Upper lobe of left lung (tissue), 6 donors: ENCODE measurements around the gene NOM1. TPM values are rescaled to one million over a fixed set of nuclear protein-coding genes. Genes with fewer than 3 reads are reported as not detected.
A peak's percentile ranks its signal among the peaks of the same experiment; 100 is the strongest.

Experiments used
- ATAC-seq, 2 donors: fragments of 200-7000 bp; cut with Tn5 transposase; one replicate each; pipeline ENCODE4 v1.9.1; 2022; ENCODE audit warnings: mild to moderate bottlenecking in 2 of 2, moderate library complexity in 2 of 2; ENCODE audit not compliant: low FRiP score in 2 of 2
- DNase-seq, 2 donors: peaks; one replicate each; pipeline ENCODE4 v3.0.0-alpha.2; 2019 to 2020
- H3K27ac ChIP-seq, 4 donors: fragments of 200-600 bp; sonication (generic); one replicate each; pipeline ENCODE4 v1.5.1; 2016 to 2019
- H3K27me3 ChIP-seq, 4 donors: fragments of 200-600 bp; sonication (generic); one replicate each; pipeline ENCODE4 v1.5.1; 2017 to 2019
- H3K36me3 ChIP-seq, 4 donors: fragments of 200-600 bp; sonication (generic); one replicate each; pipeline ENCODE4 v1.5.1; 2016 to 2019
- H3K4me1 ChIP-seq, 4 donors: fragments of 200-600 bp; sonication (generic); one replicate each; pipeline ENCODE4 v1.5.1; 2018 to 2019
- H3K4me3 ChIP-seq, 4 donors: fragments of 200-600 bp; sonication (generic); one replicate each; pipeline ENCODE4 v1.5.1; 2017 to 2019; ENCODE audit warnings: mild to moderate bottlenecking in 2 of 4, moderate library complexity in 1 of 4
- H3K9me3 ChIP-seq, 4 donors: fragments of 200-600 bp; sonication (generic); one replicate each; pipeline ENCODE4 v1.5.1; 2018 to 2019
- EP300 ChIP-seq, 4 donors: sonication (generic); formaldehyde crosslinking; IDR thresholded peaks; one replicate each; pipeline ENCODE4 v1.5.1; 2017; ENCODE audit warnings: antibody characterized with exemption in 4 of 4, control low read depth in 2 of 4
- POLR2A ChIP-seq, 4 donors: fragments of 450-650 bp; IDR thresholded peaks; one replicate each; pipeline ENCODE4 v1.5.1; 2016 to 2017; ENCODE audit warnings: antibody characterized with exemption in 4 of 4, mild to moderate bottlenecking in 2 of 4
- POLR2AphosphoS5 ChIP-seq, 2 donors: sonication (generic); formaldehyde crosslinking; IDR thresholded peaks; one replicate each; pipeline ENCODE4 v1.5.1; 2017; ENCODE audit warnings: antibody characterized with exemption in 2 of 2
- WGBS, 2 donors: methylation state at CpG; one replicate each; pipeline ENCODE4 v1.1.5; 2017 to 2018; 5-methylcytosine and 5-hydroxymethylcytosine counted together
- total RNA-seq, 6 donors: library from RNA; depleted of rRNA in 4 of 6; stranded (reverse); fragments of >200 nt in 4 of 6; gene quantifications; one replicate each; pipeline versions ENCODE4 v1.1.0 to v1.2.1, GENCODE V29; 2016 to 2021
- TF ChIP-seq, protein P1 (sequence below), 6 experiments: fragments of 450-650 bp in 4 of 6; fragments of 200-600 bp in 2 of 6; sonication (generic) in 2 of 6; IDR thresholded peaks; one replicate each; pipeline ENCODE4 v1.5.1; 2016 to 2019; ENCODE audit warnings: antibody characterized with exemption in 6 of 6
- donor health status: DM: no; HTN: no; CAD: no; lungs with moderate emphysema.
- donor health status: DM: no; HTN: yes; CAD: no; lungs with severe emphysema.

Gene NOM1
- total RNA-seq, 6 donors from 2014 or later, result 18.7 to 49.2 (median 22.8) TPM

DNA sequence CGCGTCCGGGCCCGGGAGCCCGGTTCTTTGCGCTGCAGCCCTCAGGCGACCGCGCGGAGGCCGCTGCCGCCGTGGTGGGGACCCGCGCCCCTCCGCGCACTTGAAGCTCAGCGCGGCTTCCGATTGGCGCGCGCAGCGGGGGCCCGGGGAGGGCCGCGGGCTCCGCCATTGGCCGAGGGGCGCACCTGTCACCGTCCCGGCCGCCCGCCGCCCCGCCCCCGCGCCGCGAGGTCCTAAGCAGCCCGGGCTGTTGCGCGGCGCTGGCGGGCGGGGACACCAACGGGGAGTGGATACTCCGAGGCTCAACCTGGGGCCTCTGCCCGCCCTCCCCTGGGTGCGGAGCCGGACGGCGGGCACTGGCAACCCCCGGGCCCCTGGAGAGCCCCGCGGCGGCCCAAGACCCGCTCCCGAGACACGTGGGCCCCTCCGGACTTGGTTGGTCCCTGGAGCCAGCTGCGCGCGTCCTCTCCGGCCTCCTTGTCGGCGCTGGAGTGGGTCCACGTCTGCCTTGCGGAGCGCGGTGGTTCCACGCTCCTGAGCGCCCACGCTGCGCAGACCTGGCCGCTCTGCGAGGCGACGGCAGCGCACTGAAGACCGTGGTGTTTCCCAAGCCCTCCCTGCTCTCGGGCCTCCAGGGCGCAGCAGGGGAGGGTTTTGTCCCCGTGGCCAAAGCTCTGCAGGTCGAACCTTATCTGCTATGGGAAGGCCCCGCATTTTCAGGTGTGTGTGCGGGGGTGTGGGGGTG is 61.2 kb downstream of the NOM1 start, which contains the start of gene MNX1:
Gene MNX1 (minus strand): TSS at position 76 of the 745 bp plus-strand sequence. CDS start 313 bp downstream, outside the sequence.
- 2% methylated on average over 9 of the region's 87 CpGs; no CpG with 5 or more reads in 1 of the 2 donors for WGBS, 2 donors
- peaks cover 14 to 32% (median 27%) of the 10 kb centered on the region in 4 donors for H3K4me1 ChIP-seq
- ATAC-seq (peak; percentile 79 to 84), DNase-seq (peak; percentile 70 to 96)
- TF ChIP-seq POLR2AphosphoS5 (IDR thresholded peaks at IDR 0.05), result no peak
- TF ChIP-seq POLR2A (IDR thresholded peaks at IDR 0.05), result peak in 1 of 4 donors; percentile 42
- TF ChIP-seq, protein P1, sequence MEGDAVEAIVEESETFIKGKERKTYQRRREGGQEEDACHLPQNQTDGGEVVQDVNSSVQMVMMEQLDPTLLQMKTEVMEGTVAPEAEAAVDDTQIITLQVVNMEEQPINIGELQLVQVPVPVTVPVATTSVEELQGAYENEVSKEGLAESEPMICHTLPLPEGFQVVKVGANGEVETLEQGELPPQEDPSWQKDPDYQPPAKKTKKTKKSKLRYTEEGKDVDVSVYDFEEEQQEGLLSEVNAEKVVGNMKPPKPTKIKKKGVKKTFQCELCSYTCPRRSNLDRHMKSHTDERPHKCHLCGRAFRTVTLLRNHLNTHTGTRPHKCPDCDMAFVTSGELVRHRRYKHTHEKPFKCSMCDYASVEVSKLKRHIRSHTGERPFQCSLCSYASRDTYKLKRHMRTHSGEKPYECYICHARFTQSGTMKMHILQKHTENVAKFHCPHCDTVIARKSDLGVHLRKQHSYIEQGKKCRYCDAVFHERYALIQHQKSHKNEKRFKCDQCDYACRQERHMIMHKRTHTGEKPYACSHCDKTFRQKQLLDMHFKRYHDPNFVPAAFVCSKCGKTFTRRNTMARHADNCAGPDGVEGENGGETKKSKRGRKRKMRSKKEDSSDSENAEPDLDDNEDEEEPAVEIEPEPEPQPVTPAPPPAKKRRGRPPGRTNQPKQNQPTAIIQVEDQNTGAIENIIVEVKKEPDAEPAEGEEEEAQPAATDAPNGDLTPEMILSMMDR (IDR thresholded peaks at IDR 0.05), result no peak
- TF ChIP-seq EP300 (IDR thresholded peaks at IDR 0.05), result no peak
- H3K9me3 ChIP-seq, result no peaks in the 10 kb centered on the region
- no peak within 1 kb of the TSS for H3K27ac ChIP-seq
- peak within 1 kb of the TSS; percentile 25 to 71 (median 58) for H3K4me3 ChIP-seq
- H3K27me3 ChIP-seq, result peaks cover 0 to 76% (median 44%) of the 10 kb centered on the region in 4 donors
- no peaks in the 10 kb centered on the region for H3K36me3 ChIP-seq

GRCh38 chr7:157011333-157012112 is 62.0 kb downstream of the NOM1 start:
- peak overlapping the region in 3 of 4 donors; percentile 49 to 71 (median 68) for H3K4me3 ChIP-seq
- peaks cover 14 to 29% (median 24%) of the 10 kb centered on the region in 4 donors for H3K4me1 ChIP-seq
- H3K27me3 ChIP-seq, result peaks cover 0 to 75% (median 44%) of the 10 kb centered on the region in 4 donors
- TF ChIP-seq POLR2AphosphoS5 (IDR thresholded peaks at IDR 0.05) (no peak), POLR2A (IDR thresholded peaks at IDR 0.05) (no peak), EP300 (IDR thresholded peaks at IDR 0.05) (no peak)
- TF ChIP-seq, protein P1 (IDR thresholded peaks at IDR 0.05), result no peak
- no peaks in the 10 kb centered on the region for H3K36me3 ChIP-seq
- ATAC-seq (no peak), DNase-seq (peak in 1 of 2 donors; percentile 45)
- no peak overlapping the region for H3K27ac ChIP-seq
- H3K9me3 ChIP-seq, result no peaks in the 10 kb centered on the region
- WGBS, 2 donors, result 2 to 3% methylated on average over 28 to 33 of the region's 37 CpGs

DNA sequence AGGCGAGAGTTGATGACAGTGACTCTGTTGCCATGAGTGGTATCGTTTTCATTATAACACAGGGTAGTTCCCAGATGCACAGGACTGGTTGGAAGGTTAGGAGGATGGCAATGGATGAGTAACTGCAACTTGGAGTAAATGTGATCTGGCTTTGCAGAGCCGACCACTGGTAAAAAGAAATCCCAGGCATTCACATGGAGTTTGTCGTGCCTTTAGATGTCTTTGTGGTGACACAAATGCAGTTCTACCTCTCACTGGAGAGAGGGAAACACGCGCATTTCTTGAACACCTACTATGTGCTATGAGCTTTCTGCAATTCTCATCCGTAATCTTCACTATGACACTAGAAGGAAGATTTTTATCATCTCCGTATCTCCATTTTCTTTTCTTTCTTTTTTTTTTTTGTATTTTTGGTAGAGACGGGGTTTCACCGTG is 62.6 kb downstream of the NOM1 start:
- Histone ChIP-seq H3K36me3 (no peaks in the 10 kb centered on the region), H3K27me3 (peaks cover 0 to 75% (median 46%) of the 10 kb centered on the region in 4 donors), H3K27ac (no peak overlapping the region), H3K4me1 (peaks cover 14 to 29% (median 24%) of the 10 kb centered on the region in 4 donors), H3K9me3 (no peaks in the 10 kb centered on the region), H3K4me3 (no peak overlapping the region)
- ATAC-seq, result no peak
- DNase-seq, result no peak
- 13 to 14% methylated on average over 10 of the region's 10 CpGs for WGBS, 2 donors
- no peak for TF ChIP-seq POLR2A (IDR thresholded peaks at IDR 0.05)
- TF ChIP-seq EP300 (IDR thresholded peaks at IDR 0.05), result no peak
- TF ChIP-seq, protein P1 (IDR thresholded peaks at IDR 0.05), result no peak
- TF ChIP-seq POLR2AphosphoS5 (IDR thresholded peaks at IDR 0.05), result no peak

- ATAC-seq (no peak), DNase-seq (no peak)
- Histone ChIP-seq H3K9me3 (no peaks in the 10 kb centered on the region), H3K4me1 (peaks cover 15 to 31% (median 27%) of the 10 kb centered on the region in 4 donors), H3K27ac (no peak overlapping the region), H3K27me3 (peaks cover 0 to 77% (median 53%) of the 10 kb centered on the region in 4 donors), H3K4me3 (no peak overlapping the region), H3K36me3 (no peaks in the 10 kb centered on the region)
- TF ChIP-seq POLR2AphosphoS5 (IDR thresholded peaks at IDR 0.05) (no peak), POLR2A (IDR thresholded peaks at IDR 0.05) (no peak), EP300 (IDR thresholded peaks at IDR 0.05) (no peak)
- TF ChIP-seq, protein P1 (IDR thresholded peaks at IDR 0.05), result no peak
Observed at GRCh38 chr7:157013101-157013500, 63.6 kb downstream of the NOM1 start.
